ENCODE data around the gene TMEM158.

Gene TMEM158

GRCh38 chr3:45180051-45180450, 46.0 kb downstream of the TMEM158 start:
- H3K27ac ChIP-seq, result no peak overlapping the region
- H3K4me3 ChIP-seq, result no peak overlapping the region

GRCh38 chr3:45179163-45179562, 46.9 kb downstream of the TMEM158 start:
- H3K27ac ChIP-seq, result no peak overlapping the region
- no peak overlapping the region for H3K4me3 ChIP-seq

GRCh38 chr3:45178183-45179023, 47.7 kb downstream of the TMEM158 start:
- Histone ChIP-seq H3K27ac (peak overlapping the region in 2 of 21 experiments; percentile 22 to 52), H3K4me3 (no peak overlapping the region)

GRCh38 chr3:45176912-45177311, 49.2 kb downstream of the TMEM158 start:
- no peak overlapping the region for H3K27ac ChIP-seq

More at GRCh38 chr3:45176912-45177311, 49.2 kb downstream of the TMEM158 start:
- H3K4me3 ChIP-seq, result no peak overlapping the region
